Measurements from ENCODE around the gene WRAP73.
"Not testable (repeated sequence)": the region's sequence is repeated elsewhere in the genome, so short reads cannot be mapped to it uniquely, and the experiment has no call there.

Gene WRAP73

GRCh38 chr1:3627515-3628253 lies 22.2 kb downstream of the WRAP73 start:
- DNase-seq: no peak

DNA sequence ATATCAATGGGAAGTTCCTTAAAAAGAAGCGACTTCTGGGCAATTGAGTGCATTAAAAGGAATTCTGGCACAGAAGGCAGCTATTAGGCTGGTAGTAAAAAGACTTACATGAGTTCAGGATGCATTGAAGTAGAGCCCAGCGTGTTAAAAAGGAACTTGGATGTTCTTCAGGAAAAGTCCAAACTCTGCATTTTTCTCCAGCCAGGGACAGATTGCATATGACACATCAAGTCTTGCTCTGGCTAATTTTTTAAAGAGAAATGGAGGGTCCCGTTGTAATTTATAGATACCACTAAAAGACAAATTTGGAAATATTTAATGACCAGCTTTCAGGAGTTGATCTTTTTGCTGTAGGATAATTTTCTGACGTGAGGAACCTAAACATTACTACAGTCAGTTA lies 23.9 kb downstream of the WRAP73 start:
- no peak for DNase-seq

- no peak for DNase-seq
These were observed 24.6 kb downstream of the WRAP73 start for GRCh38 chr1:3625151-3625907.

- peak; percentile 99 for DNase-seq
These were observed 25.4 kb downstream of the WRAP73 start, which contains the start of gene TPRG1L for GRCh38 chr1:3624200-3625136. TSS of gene TPRG1L (plus strand) at chr1:3625015. CDS start at chr1:3625073, 58 bp downstream.

GRCh38 chr1:3623441-3624199 lies 26.3 kb downstream of the WRAP73 start:
- no peak for DNase-seq

DNA sequence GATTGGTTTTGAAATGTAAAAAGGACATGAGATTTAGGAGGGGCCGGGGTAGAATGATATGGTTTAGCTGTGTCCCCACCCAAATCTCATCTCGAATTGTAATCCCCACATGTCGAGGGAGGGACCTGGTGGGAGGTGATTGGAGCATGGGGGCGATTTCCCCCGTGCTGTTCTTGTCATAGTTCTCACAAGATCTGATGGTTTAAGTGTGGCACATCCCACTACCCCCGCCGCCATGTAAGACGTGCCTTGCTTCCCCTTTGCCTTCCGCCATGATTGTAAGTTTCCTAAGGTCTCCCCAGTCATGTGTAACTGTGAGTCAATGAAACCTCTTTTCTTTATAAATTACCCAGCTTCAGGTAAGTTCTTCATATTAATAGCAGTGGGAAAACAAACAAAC lies 27.8 kb downstream of the WRAP73 start:
- not testable (repeated sequence) for DNase-seq

GRCh38 chr1:3621151-3621671 lies 28.7 kb downstream of the WRAP73 start:
- DNase-seq: not testable (repeated sequence)

GRCh38 chr1:3620708-3621107 lies 29.2 kb downstream of the WRAP73 start:
- DNase-seq: no peak

DNA sequence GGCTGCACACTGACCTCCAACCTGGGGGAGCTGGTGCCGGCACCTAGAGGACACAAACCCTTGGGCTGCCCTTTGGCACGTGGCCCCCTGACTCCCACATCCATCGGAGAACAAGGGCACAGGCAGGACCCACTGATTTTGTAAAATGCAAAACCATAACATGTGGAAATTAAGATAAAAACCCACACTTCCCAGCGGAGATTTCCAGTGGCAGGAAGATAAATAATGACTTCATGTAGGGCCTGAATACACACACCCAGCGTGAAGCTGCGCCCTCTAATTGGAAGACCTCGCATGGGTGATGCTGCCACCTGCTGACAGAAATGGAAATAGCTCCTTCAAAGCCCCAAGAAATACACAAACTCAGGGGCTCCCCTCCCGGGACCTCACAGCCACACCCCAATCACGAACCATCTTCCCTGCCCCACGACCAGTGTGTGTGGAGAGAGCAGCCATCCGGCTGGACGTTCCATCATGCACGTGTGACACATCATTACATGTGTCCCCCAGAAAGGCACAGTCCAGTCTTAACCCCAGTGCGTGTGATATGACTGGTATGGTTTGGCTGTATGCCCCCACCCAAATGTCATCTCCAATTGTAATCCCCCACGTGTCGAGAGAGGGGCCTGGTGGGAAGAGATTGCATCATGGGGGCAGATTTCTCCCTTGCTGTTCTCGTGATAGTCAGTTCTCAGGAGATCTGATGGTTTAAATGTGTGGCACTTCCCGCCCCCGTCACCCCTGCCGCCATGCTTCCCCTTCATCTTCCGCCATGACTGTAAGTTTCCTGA lies 30.8 kb downstream of the WRAP73 start:
- DNase-seq: peak; percentile 80

GRCh38 chr1:3618531-3618880 lies 31.4 kb downstream of the WRAP73 start:
- no peak for DNase-seq

DNA sequence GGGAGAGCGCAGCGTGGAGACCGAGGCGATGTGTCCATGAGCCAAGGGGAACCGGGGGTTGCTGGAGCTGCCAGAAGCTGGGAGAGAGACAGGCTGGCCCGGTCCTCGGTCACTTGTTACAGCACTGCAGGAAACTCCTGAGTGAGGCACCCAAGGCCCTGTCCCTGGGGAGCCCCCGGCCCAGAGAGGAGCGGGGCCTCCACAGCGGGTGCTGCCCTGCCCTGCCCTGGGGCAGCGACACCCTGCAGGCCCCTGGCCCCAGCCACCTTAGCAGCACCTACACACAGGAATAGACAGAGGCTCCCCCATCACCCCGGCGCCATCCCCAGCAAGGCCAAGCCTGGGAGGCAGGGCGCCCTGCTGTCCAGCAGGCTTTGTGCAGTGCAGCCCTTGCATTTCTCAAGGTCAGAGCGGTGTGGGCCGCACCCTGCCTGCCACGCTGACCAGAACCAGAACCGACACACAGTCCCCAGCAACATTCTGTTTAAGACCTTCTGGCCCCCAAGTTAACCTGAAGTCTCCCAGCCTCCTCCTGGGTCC lies 32.0 kb downstream of the WRAP73 start:
- no peak for DNase-seq

GRCh38 chr1:3616861-3617260 lies 33.0 kb downstream of the WRAP73 start:
- no peak for DNase-seq

GRCh38 chr1:3614755-3615742 lies 34.9 kb downstream of the WRAP73 start:
- no peak for DNase-seq

GRCh38 chr1:3612123-3612522 lies 37.8 kb downstream of the WRAP73 start:
- DNase-seq: no peak

DNA sequence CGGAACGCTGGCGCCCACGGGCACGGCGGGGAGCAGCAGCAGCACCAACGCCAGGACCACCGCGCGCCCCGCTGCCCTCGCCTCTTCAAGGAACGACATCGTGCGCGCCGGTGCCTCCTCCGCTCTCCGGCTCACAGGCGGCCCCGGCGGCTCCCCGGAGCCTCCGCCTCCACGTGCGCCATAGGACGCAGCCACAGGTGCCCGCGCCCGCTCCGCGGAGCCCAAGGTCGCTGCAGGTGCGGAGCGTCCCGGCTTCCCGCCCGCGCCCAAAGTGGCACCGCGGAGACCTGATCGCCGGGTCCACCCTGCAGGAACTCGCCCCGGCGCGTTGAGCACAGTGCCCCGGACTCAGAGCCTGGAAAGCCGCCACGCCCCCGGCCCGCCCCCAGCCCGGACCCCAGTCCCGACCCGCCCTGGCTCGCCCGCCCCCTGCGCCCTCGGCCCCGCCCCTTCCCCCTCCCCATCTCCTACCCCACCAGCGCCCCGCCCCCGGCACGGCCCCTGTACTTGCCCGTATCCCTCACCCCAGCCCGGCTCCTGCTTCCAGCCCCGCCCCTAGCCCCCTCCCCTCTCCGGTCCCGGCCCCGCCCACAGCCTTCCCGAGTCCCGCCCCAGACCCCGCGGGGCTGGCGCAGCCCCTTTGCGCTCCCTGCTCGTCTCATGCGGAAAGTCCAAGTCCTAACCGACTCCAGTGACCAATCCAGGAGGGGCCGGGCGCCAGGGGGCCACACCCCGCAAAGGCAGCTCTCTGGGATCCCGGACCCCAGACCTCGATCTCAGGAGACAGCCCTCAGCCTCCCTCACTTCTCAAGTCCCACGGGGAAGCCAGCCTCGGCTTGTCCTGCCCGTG lies 38.5 kb downstream of the WRAP73 start, which contains the start of gene MEGF6:
MEGF6 (minus strand) TSS at position 339 of the 850 bp plus-strand sequence; CDS start at position 99, 240 bp downstream.
- DNase-seq: peak; percentile 43

GRCh38 chr1:3610527-3611169 lies 39.3 kb downstream of the WRAP73 start:
- DNase-seq: no peak

DNA sequence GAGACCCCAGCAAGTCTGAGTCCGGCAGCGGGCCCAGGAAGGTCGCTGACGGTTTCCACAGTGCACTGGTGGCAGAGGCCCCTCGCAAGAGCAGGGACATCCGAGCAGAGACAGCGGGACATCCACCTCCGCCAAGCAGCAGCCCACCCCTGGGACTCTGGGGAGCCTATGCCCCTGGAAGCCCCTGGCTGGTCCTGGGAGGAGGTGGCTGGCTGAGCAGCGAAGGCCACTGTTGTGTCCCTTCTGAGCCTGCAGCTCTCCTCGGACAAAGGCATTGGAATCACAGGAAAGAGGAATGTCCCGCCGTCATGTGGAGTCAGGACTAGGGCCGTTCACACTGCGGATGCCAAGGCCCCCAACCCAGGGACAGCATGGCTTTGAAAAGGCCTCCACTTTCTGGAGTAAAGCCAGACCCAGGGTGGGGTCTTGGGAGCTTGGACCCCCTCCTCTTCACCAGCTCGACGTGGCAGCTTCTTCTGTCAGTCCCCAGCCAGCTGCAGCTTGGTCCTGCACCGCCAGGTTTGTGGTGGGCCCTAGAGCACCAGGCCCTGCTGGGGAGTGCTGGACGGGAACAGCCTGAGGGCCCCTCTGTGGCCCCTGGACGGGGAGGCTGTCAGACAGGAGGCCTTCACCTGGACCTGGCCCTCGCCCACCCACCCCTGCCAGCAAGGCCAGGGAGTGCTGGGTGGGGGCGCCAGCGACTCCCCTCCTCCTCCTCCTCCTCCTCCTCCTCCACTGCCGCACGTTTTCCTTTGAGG lies 40.0 kb downstream of the WRAP73 start:
- no peak for DNase-seq
